Measurements from ENCODE around the gene FMN2. TPM values are rescaled to one million over a fixed set of nuclear protein-coding genes. Genes with fewer than 3 reads are reported as not detected.

FMN2 gene
- total and polyA plus RNA-seq, 4 donors: 0.14 to 2.7 (median 1.2) TPM

- TF ChIP-seq CTCF (IDR thresholded peaks at IDR 0.05; ENCODE audit: control extremely low read depth, extremely low read depth): no peak
- DNase-seq: no peak
- no peak overlapping the region for H3K27ac ChIP-seq (ENCODE audit: low read depth in 1 of 2, low read length in 1 of 2)
- H3K27me3 ChIP-seq (ENCODE audit: control insufficient read depth in 3 of 3, insufficient read depth in 3 of 3, low read length in 2 of 3): no peaks in the 10 kb centered on the region
- ATAC-seq (ENCODE audit: insufficient read depth, low FRiP score): no peak
- no peaks in the 10 kb centered on the region for H3K4me1 ChIP-seq (ENCODE audit: control insufficient read depth in 5 of 5, insufficient read depth in 5 of 5, low read length in 5 of 5)
- H3K9me3 ChIP-seq (ENCODE audit: control insufficient read depth in 4 of 4, insufficient read depth in 3 of 4, low read length in 3 of 4): no peaks in the 10 kb centered on the region
- no peaks in the 10 kb centered on the region for H3K36me3 ChIP-seq (ENCODE audit: control insufficient read depth in 4 of 4, insufficient read depth in 4 of 4, low read length in 4 of 4)
- H3K4me3 ChIP-seq: no peak overlapping the region
- H3K9ac ChIP-seq (ENCODE audit: insufficient read depth in 1 of 2, low read length in 2 of 2): no peak overlapping the region
- 83% methylated on average over 6 of the region's 6 CpGs for WGBS, 2 donors
Observed at GRCh38 chr1:240478536-240478935, 386.9 kb downstream of the FMN2 start.

- 81 to 87% methylated on average over 6 of the region's 6 CpGs for WGBS, 2 donors
- TF ChIP-seq CTCF (IDR thresholded peaks at IDR 0.05; ENCODE audit: control extremely low read depth, extremely low read depth): no peak
- ATAC-seq (ENCODE audit: insufficient read depth, low FRiP score): no peak
Observed at GRCh38 chr1:240484804-240485443, 393.2 kb downstream of the FMN2 start.

GRCh38 chr1:240486611-240487010, 394.9 kb downstream of the FMN2 start:
- no peak overlapping the region for H3K9ac ChIP-seq (ENCODE audit: insufficient read depth in 1 of 2, low read length in 2 of 2)

More at GRCh38 chr1:240484804-240485443, 393.2 kb downstream of the FMN2 start:
- Histone ChIP-seq H3K27ac (ENCODE audit: low read depth in 1 of 2, low read length in 1 of 2) (no peak overlapping the region), H3K4me3 (no peak overlapping the region), H3K9me3 (ENCODE audit: control insufficient read depth in 4 of 4, insufficient read depth in 3 of 4, low read length in 3 of 4) (peaks cover 0 to 2% (median 0%) of the 10 kb centered on the region in 4 donors), H3K4me1 (ENCODE audit: control insufficient read depth in 5 of 5, insufficient read depth in 5 of 5, low read length in 5 of 5) (no peaks in the 10 kb centered on the region), H3K9ac (ENCODE audit: insufficient read depth in 1 of 2, low read length in 2 of 2) (no peak overlapping the region), H3K36me3 (ENCODE audit: control insufficient read depth in 4 of 4, insufficient read depth in 4 of 4, low read length in 4 of 4) (no peaks in the 10 kb centered on the region), H3K27me3 (ENCODE audit: control insufficient read depth in 3 of 3, insufficient read depth in 3 of 3, low read length in 2 of 3) (no peaks in the 10 kb centered on the region)
- DNase-seq: no peak

More at GRCh38 chr1:240486611-240487010, 394.9 kb downstream of the FMN2 start:
- no peak for TF ChIP-seq CTCF (IDR thresholded peaks at IDR 0.05; ENCODE audit: control extremely low read depth, extremely low read depth)
- H3K4me1 ChIP-seq (ENCODE audit: control insufficient read depth in 5 of 5, insufficient read depth in 5 of 5, low read length in 5 of 5): no peaks in the 10 kb centered on the region
- H3K9me3 ChIP-seq (ENCODE audit: control insufficient read depth in 4 of 4, insufficient read depth in 3 of 4, low read length in 3 of 4): peaks cover 0 to 2% (median 0%) of the 10 kb centered on the region in 4 donors
- WGBS, 2 donors: 75 to 82% methylated on average over 6 of the region's 6 CpGs
- no peaks in the 10 kb centered on the region for H3K27me3 ChIP-seq (ENCODE audit: control insufficient read depth in 3 of 3, insufficient read depth in 3 of 3, low read length in 2 of 3)
- no peak for ATAC-seq (ENCODE audit: insufficient read depth, low FRiP score)
- no peak for DNase-seq
- H3K4me3 ChIP-seq: no peak overlapping the region
- no peaks in the 10 kb centered on the region for H3K36me3 ChIP-seq (ENCODE audit: control insufficient read depth in 4 of 4, insufficient read depth in 4 of 4, low read length in 4 of 4)
- no peak overlapping the region for H3K27ac ChIP-seq (ENCODE audit: low read depth in 1 of 2, low read length in 1 of 2)
